Astrocyte (in vitro differentiated cells and primary cell): ENCODE results near the gene VWC2. TPM values are rescaled to one million over a fixed set of nuclear protein-coding genes. Genes with fewer than 3 reads are reported as not detected.

ENCODE experiments used
- DNase-seq: peaks from one replicate; pipeline ENCODE4 v3.0.0-alpha.2; 2010; ENCODE audit warnings: low read depth
- FAIRE-seq: peaks from 2 replicates; lab custom pipeline; 2011; peaks lifted over from hg19 to GRCh38; lab: Jason Lieb, UNC
- H2AFZ ChIP-seq: 2 replicates; pipeline ENCODE4 v1.6.0; 2012; ENCODE audit warnings: low read depth, low read length, inconsistent platforms
- H3K27ac ChIP-seq: 2 replicates; pipeline ENCODE4 v1.5.1; 2011; ENCODE audit warnings: low read depth, low read length, inconsistent platforms
- H3K27me3 ChIP-seq: 2 replicates; pipeline ENCODE4 v1.6.0; 2011; ENCODE audit warnings: low read length, inconsistent platforms; ENCODE audit not compliant: insufficient read depth
- H3K36me3 ChIP-seq: 2 replicates; pipeline ENCODE4 v1.5.1; 2011; ENCODE audit warnings: low read length, inconsistent platforms; ENCODE audit not compliant: insufficient read depth
- H3K4me1 ChIP-seq: 2 replicates; pipeline ENCODE4 v1.5.1; 2011; ENCODE audit warnings: low read length, inconsistent platforms; ENCODE audit not compliant: insufficient read depth
- H3K4me2 ChIP-seq: 2 replicates; pipeline ENCODE4 v1.6.0; 2012; ENCODE audit warnings: low read length, inconsistent platforms
- H3K4me3 ChIP-seq: 2 replicates; pipeline ENCODE4 v1.5.1; 2011; ENCODE audit warnings: low read depth, mild to moderate bottlenecking, low read length, inconsistent platforms; ENCODE audit not compliant: insufficient read depth
- H3K79me2 ChIP-seq: 2 replicates; pipeline ENCODE4 v1.6.0; 2012; ENCODE audit warnings: mild to moderate bottlenecking, low read length, inconsistent platforms; ENCODE audit not compliant: insufficient read depth
- H3K9ac ChIP-seq: 2 replicates; pipeline ENCODE4 v1.6.0; 2012; ENCODE audit warnings: mild to moderate bottlenecking, low read length, inconsistent platforms
- H3K9me3 ChIP-seq: 2 replicates; pipeline ENCODE4 v1.5.1; 2012; ENCODE audit warnings: low read depth, mild to moderate bottlenecking, low read length, inconsistent platforms; ENCODE audit not compliant: insufficient read depth
- H4K20me1 ChIP-seq: 2 replicates; pipeline ENCODE4 v1.6.0; 2012; ENCODE audit warnings: low read length, inconsistent platforms; ENCODE audit not compliant: insufficient read depth
- H3K27ac Mint-ChIP-seq: one replicate; pipeline ENCODE4 v1.8.0; 2021; ENCODE audit warnings: mild to moderate bottlenecking, mixed read lengths; ENCODE audit not compliant: unreplicated experiment
- H3K27me3 Mint-ChIP-seq: one replicate; pipeline ENCODE4 v1.8.0; 2021; ENCODE audit warnings: low read depth, mixed read lengths; ENCODE audit not compliant: unreplicated experiment
- H3K36me3 Mint-ChIP-seq: one replicate; pipeline ENCODE4 v1.8.0; 2021; ENCODE audit warnings: low read depth, mixed read lengths; ENCODE audit not compliant: unreplicated experiment
- H3K4me1 Mint-ChIP-seq: one replicate; pipeline ENCODE4 v1.8.0; 2021; ENCODE audit warnings: low read depth, mixed read lengths; ENCODE audit not compliant: unreplicated experiment
- H3K4me3 Mint-ChIP-seq: one replicate; pipeline ENCODE4 v1.8.0; 2021; ENCODE audit warnings: mild to moderate bottlenecking, moderate library complexity, mixed read lengths; ENCODE audit not compliant: unreplicated experiment
- H3K9me3 Mint-ChIP-seq: one replicate; pipeline ENCODE4 v1.8.0; 2021; ENCODE audit warnings: mild to moderate bottlenecking, mixed read lengths; ENCODE audit not compliant: unreplicated experiment
- EZH2 ChIP-seq: IDR thresholded peaks from 2 replicates; pipeline ENCODE4 v1.6.1; 2012; ENCODE audit warnings: mild to moderate bottlenecking, low read length, inconsistent platforms; ENCODE audit not compliant: insufficient read depth
- total RNA-seq: library from RNA; stranded (reverse); gene quantifications from 2 replicates; pipeline ENCODE4 v1.2.1, GENCODE V29; 2021
- TF ChIP-seq, protein P1 (sequence below): IDR thresholded peaks from 2 replicates; pipeline ENCODE4 v1.5.1; 2011; ENCODE audit warnings: low read depth, mild to moderate bottlenecking, inconsistent platforms, low read length, moderate library complexity; ENCODE audit not compliant: insufficient read depth

Gene VWC2
- total RNA-seq, 1 donor from 2014 or later, result not detected

- no peaks in the 10 kb centered on the region for H3K79me2 ChIP-seq
- H3K27ac ChIP-seq, result no peak overlapping the region
- no peak overlapping the region for H3K4me2 ChIP-seq
- Mint-ChIP-seq H3K9me3 (no peaks in the 10 kb centered on the region), H3K27me3 (peaks cover 47% of the 10 kb centered on the region), H3K4me1 (peaks cover 8% of the 10 kb centered on the region), H3K36me3 (no peaks in the 10 kb centered on the region), H3K4me3 (no peak overlapping the region), H3K27ac (no peak overlapping the region)
- H3K4me1 ChIP-seq, result no peaks in the 10 kb centered on the region
- no peak overlapping the region for H3K4me3 ChIP-seq
- DNase-seq, result no peak
- H4K20me1 ChIP-seq, result no peaks in the 10 kb centered on the region
- no peaks in the 10 kb centered on the region for H3K9me3 ChIP-seq
- FAIRE-seq, result no peak
- no peaks in the 10 kb centered on the region for H3K36me3 ChIP-seq
- no peak overlapping the region for H3K9ac ChIP-seq
- no peak for TF ChIP-seq EZH2
- TF ChIP-seq, protein P1, sequence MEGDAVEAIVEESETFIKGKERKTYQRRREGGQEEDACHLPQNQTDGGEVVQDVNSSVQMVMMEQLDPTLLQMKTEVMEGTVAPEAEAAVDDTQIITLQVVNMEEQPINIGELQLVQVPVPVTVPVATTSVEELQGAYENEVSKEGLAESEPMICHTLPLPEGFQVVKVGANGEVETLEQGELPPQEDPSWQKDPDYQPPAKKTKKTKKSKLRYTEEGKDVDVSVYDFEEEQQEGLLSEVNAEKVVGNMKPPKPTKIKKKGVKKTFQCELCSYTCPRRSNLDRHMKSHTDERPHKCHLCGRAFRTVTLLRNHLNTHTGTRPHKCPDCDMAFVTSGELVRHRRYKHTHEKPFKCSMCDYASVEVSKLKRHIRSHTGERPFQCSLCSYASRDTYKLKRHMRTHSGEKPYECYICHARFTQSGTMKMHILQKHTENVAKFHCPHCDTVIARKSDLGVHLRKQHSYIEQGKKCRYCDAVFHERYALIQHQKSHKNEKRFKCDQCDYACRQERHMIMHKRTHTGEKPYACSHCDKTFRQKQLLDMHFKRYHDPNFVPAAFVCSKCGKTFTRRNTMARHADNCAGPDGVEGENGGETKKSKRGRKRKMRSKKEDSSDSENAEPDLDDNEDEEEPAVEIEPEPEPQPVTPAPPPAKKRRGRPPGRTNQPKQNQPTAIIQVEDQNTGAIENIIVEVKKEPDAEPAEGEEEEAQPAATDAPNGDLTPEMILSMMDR, result no peak
- no peak overlapping the region for H2AFZ ChIP-seq
- H3K27me3 ChIP-seq, result peaks cover 2% of the 10 kb centered on the region
These were observed 5.7 kb upstream of the VWC2 start for GRCh38 chr7:49767719-49768118.

DNA sequence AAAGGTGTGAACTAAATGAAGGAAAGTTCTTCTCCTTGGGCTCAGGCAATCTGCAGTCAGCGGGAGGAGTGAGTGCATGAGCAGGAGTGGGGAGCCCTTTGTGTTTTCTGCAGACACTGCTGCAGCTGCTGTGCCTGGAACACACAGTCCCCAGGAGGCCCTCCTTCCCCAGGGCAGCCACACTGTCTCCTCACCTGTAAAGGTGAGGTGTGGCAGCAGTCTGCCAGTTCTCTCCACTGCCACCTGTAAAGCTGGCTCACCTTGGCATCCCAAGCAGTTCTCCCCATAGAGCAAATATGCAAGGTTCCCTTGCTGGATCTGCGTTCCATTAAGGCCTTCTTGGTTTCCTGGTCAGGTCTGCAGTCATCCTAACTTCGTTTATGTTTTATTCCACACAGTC, 5.2 kb upstream of the VWC2 start:
- H3K27me3 Mint-ChIP-seq, result peaks cover 52% of the 10 kb centered on the region
- FAIRE-seq, result no peak

GRCh38 chr7:49768835-49769234, 4.6 kb upstream of the VWC2 start:
- no peaks in the 10 kb centered on the region for H3K36me3 Mint-ChIP-seq
- Histone ChIP-seq H3K27ac (no peak overlapping the region), H3K4me1 (no peaks in the 10 kb centered on the region), H3K4me2 (no peak overlapping the region), H3K36me3 (no peaks in the 10 kb centered on the region), H2AFZ (no peak overlapping the region), H3K79me2 (no peaks in the 10 kb centered on the region), H3K4me3 (no peak overlapping the region), H3K9me3 (no peaks in the 10 kb centered on the region), H3K9ac (no peak overlapping the region), H4K20me1 (no peaks in the 10 kb centered on the region), H3K27me3 (peaks cover 8% of the 10 kb centered on the region)
- TF ChIP-seq, protein P1, result no peak
- DNase-seq (no peak), FAIRE-seq (no peak)
- H3K27me3 Mint-ChIP-seq, result peaks cover 52% of the 10 kb centered on the region
- peaks cover 12% of the 10 kb centered on the region for H3K4me1 Mint-ChIP-seq
- no peak overlapping the region for H3K4me3 Mint-ChIP-seq
- no peak overlapping the region for H3K27ac Mint-ChIP-seq
- no peaks in the 10 kb centered on the region for H3K9me3 Mint-ChIP-seq

More for the DNA sequence above, 5.2 kb upstream of the VWC2 start:
- no peak overlapping the region for H3K27ac ChIP-seq
- H3K4me2 ChIP-seq, result no peak overlapping the region
- TF ChIP-seq, protein P1, result no peak
- TF ChIP-seq EZH2, result no peak
- H3K36me3 ChIP-seq, result no peaks in the 10 kb centered on the region
- H3K79me2 ChIP-seq, result no peaks in the 10 kb centered on the region
- no peaks in the 10 kb centered on the region for H3K9me3 Mint-ChIP-seq
- H3K4me1 ChIP-seq, result no peaks in the 10 kb centered on the region
- H3K4me1 Mint-ChIP-seq, result peaks cover 12% of the 10 kb centered on the region
- no peaks in the 10 kb centered on the region for H4K20me1 ChIP-seq
- no peaks in the 10 kb centered on the region for H3K36me3 Mint-ChIP-seq
- H2AFZ ChIP-seq, result no peak overlapping the region
- no peak overlapping the region for H3K9ac ChIP-seq
- no peak overlapping the region for H3K4me3 Mint-ChIP-seq
- no peak overlapping the region for H3K27ac Mint-ChIP-seq
- peaks cover 7% of the 10 kb centered on the region for H3K27me3 ChIP-seq
- H3K4me3 ChIP-seq, result no peak overlapping the region
- no peaks in the 10 kb centered on the region for H3K9me3 ChIP-seq
- no peak for DNase-seq
